Measurements from ENCODE around the gene SPPL2B. TPM values are rescaled to one million over a fixed set of nuclear protein-coding genes. Genes with fewer than 3 reads are reported as not detected.

The SPPL2B gene
- total and polyA plus RNA-seq, 4 donors = 30.2 to 140 (median 73.4) TPM

- 81% methylated on average over 10 of the region's 14 CpGs for WGBS (ENCODE audit: insufficient coverage)
- H3K4me1 ChIP-seq (ENCODE audit: control insufficient read depth, insufficient read depth, low read length) = no peaks in the 10 kb centered on the region
- H3K27me3 ChIP-seq (ENCODE audit: control insufficient read depth, insufficient read depth, low read length) = no peaks in the 10 kb centered on the region
- no peak for DNase-seq (ENCODE audit: low read depth in 4 of 6, low spot score in 6 of 6)
- no peaks in the 10 kb centered on the region for H3K36me3 ChIP-seq (ENCODE audit: control insufficient read depth, insufficient read depth, low read length)
- no peaks in the 10 kb centered on the region for H3K9me3 ChIP-seq (ENCODE audit: control insufficient read depth, insufficient read depth, low read length)
- no peak overlapping the region for H3K4me3 ChIP-seq (ENCODE audit: low read depth, low read length)
- H3K27ac ChIP-seq (ENCODE audit: low read depth, low read length) = no peak overlapping the region
Observed at GRCh38 chr19:2398735-2399305, 70.3 kb downstream of the SPPL2B start.

GRCh38 chr19:2399582-2399981 lies 71.1 kb downstream of the SPPL2B start:
- Histone ChIP-seq H3K4me1 (ENCODE audit: control insufficient read depth, insufficient read depth, low read length) (no peaks in the 10 kb centered on the region), H3K36me3 (ENCODE audit: control insufficient read depth, insufficient read depth, low read length) (no peaks in the 10 kb centered on the region), H3K4me3 (ENCODE audit: low read depth, low read length) (no peak overlapping the region), H3K9me3 (ENCODE audit: control insufficient read depth, insufficient read depth, low read length) (no peaks in the 10 kb centered on the region), H3K27ac (ENCODE audit: low read depth, low read length) (no peak overlapping the region), H3K27me3 (ENCODE audit: control insufficient read depth, insufficient read depth, low read length) (no peaks in the 10 kb centered on the region)
- DNase-seq (ENCODE audit: low read depth in 4 of 6, low spot score in 6 of 6) = no peak
- 100% methylated on average over 1 of the region's 4 CpGs for WGBS (ENCODE audit: insufficient coverage)

Other genes starting within 250 kb of the SPPL2B start
- gene MOB3A, start 232.4 kb upstream of the SPPL2B start, total RNA-seq = 10 to 100 TPM; 13.3 to 15.1 TPM
- gene MOB3A, start 232.4 kb upstream of the SPPL2B start, polyA plus RNA-seq (ENCODE audit: insufficient read length in 2 of 2) = 10 to 100 TPM; 30.8 to 39.4 TPM
- gene IZUMO4, start 231.8 kb upstream of the SPPL2B start, total RNA-seq = 10 to 100 TPM in 1 of 2 donors, 1 to 10 TPM in 1; 7.2 to 14.9 TPM
- gene IZUMO4, start 231.8 kb upstream of the SPPL2B start, polyA plus RNA-seq (ENCODE audit: insufficient read length in 2 of 2) = 10 to 100 TPM; 17.3 to 20.3 TPM
- 10 to 100 TPM; 65.1 to 70.6 TPM for gene AP3D1, start 177.1 kb upstream of the SPPL2B start, total RNA-seq
- gene AP3D1, start 177.1 kb upstream of the SPPL2B start, polyA plus RNA-seq (ENCODE audit: insufficient read length in 2 of 2) = 100 to 1,000 TPM; 156 to 165 TPM
- gene DOT1L, start 164.8 kb upstream of the SPPL2B start, total RNA-seq = 1 to 10 TPM; 5.3 to 8.2 TPM
- 10 to 100 TPM; 40.3 to 45.3 TPM for gene DOT1L, start 164.8 kb upstream of the SPPL2B start, polyA plus RNA-seq (ENCODE audit: insufficient read length in 2 of 2)
- 10 to 100 TPM; 46.5 to 70.9 TPM for gene PLEKHJ1, start 92.4 kb upstream of the SPPL2B start, total RNA-seq
- gene PLEKHJ1, start 92.4 kb upstream of the SPPL2B start, polyA plus RNA-seq (ENCODE audit: insufficient read length in 2 of 2) = 100 to 1,000 TPM in 1 of 2 donors, 10 to 100 TPM in 1; 97.5 to 106 TPM
- 10 to 100 TPM; 29.2 to 32.2 TPM for gene SF3A2, start 91.9 kb upstream of the SPPL2B start, total RNA-seq
- 10 to 100 TPM; 80.5 to 97.8 TPM for gene SF3A2, start 91.9 kb upstream of the SPPL2B start, polyA plus RNA-seq (ENCODE audit: insufficient read length in 2 of 2)
- gene AMH, start 79.4 kb upstream of the SPPL2B start, total RNA-seq = 1 to 10 TPM; 2.8 to 3.3 TPM
- 10 to 100 TPM in 1 of 2 donors, 1 to 10 TPM in 1; 3.9 to 12.3 TPM for gene AMH, start 79.4 kb upstream of the SPPL2B start, polyA plus RNA-seq (ENCODE audit: insufficient read length in 2 of 2)
- gene JSRP1, start 72.3 kb upstream of the SPPL2B start, total RNA-seq = under 1 TPM; 0.33 to 0.69 TPM
- gene JSRP1, start 72.3 kb upstream of the SPPL2B start, polyA plus RNA-seq (ENCODE audit: insufficient read length in 2 of 2) = under 1 TPM; 0.74 to 0.90 TPM
- gene PEAK3, start 46.5 kb upstream of the SPPL2B start, total RNA-seq = under 1 TPM in 1 of 2 donors, not detected in 1; 0.20 TPM
- under 1 TPM; 0.11 to 0.16 TPM for gene PEAK3, start 46.5 kb upstream of the SPPL2B start, polyA plus RNA-seq (ENCODE audit: insufficient read length in 2 of 2)
- gene LINGO3, start 20.5 kb upstream of the SPPL2B start, total RNA-seq = 1 to 10 TPM in 1 of 2 donors, under 1 TPM in 1; 0.94 to 2.9 TPM
- gene LINGO3, start 20.5 kb upstream of the SPPL2B start, polyA plus RNA-seq (ENCODE audit: insufficient read length in 2 of 2) = 1 to 10 TPM; 6.3 to 7.4 TPM
- gene LSM7, start 98 bp upstream of the SPPL2B start, total RNA-seq = 100 to 1,000 TPM in 1 of 2 donors, 10 to 100 TPM in 1; 48.2 to 124 TPM
- 100 to 1,000 TPM; 154 to 165 TPM for gene LSM7, start 98 bp upstream of the SPPL2B start, polyA plus RNA-seq (ENCODE audit: insufficient read length in 2 of 2)
- gene TMPRSS9, start 31.6 kb downstream of the SPPL2B start, total RNA-seq = under 1 TPM; 0.33 to 0.59 TPM
- 1 to 10 TPM; 2.1 to 3.8 TPM for gene TMPRSS9, start 31.6 kb downstream of the SPPL2B start, polyA plus RNA-seq (ENCODE audit: insufficient read length in 2 of 2)
- gene TIMM13, start 98.9 kb downstream of the SPPL2B start, total RNA-seq = 10 to 100 TPM; 20.5 to 90.5 TPM
- 100 to 1,000 TPM; 121 to 122 TPM for gene TIMM13, start 98.9 kb downstream of the SPPL2B start, polyA plus RNA-seq (ENCODE audit: insufficient read length in 2 of 2)
- gene LMNB2, start 128.3 kb downstream of the SPPL2B start, total RNA-seq = 10 to 100 TPM; 24.9 to 41.7 TPM
- 10 to 100 TPM; 56.8 to 57.8 TPM for gene LMNB2, start 128.3 kb downstream of the SPPL2B start, polyA plus RNA-seq (ENCODE audit: insufficient read length in 2 of 2)
- 10 to 100 TPM; 21.9 to 50.1 TPM for gene GADD45B, start 147.4 kb downstream of the SPPL2B start, total RNA-seq
- 10 to 100 TPM in 1 of 2 donors, 1 to 10 TPM in 1; 5.3 to 13.6 TPM for gene GADD45B, start 147.4 kb downstream of the SPPL2B start, polyA plus RNA-seq (ENCODE audit: insufficient read length in 2 of 2)

All from spinal cord (tissue), 10 donors.